GM18870 (cell line): ENCODE data around the gene MRPS18B.

Experiments used
- ATAC-seq: cut with Tn5 transposase; IDR thresholded peaks from one replicate; pipeline ENCODE4 v1.9.1; 2021; ENCODE audit warnings: moderate library complexity; ENCODE audit not compliant: unreplicated experiment

Gene MRPS18B

GRCh38 chr6:30601815-30602641, 15.6 kb upstream of the MRPS18B start:
- ATAC-seq: no peak

GRCh38 chr6:30603961-30604360, 13.7 kb upstream of the MRPS18B start:
- ATAC-seq: no peak

GRCh38 chr6:30610065-30610464, 7.6 kb upstream of the MRPS18B start:
- ATAC-seq: no peak

GRCh38 chr6:30611150-30611855, 6.3 kb upstream of the MRPS18B start:
- no peak for ATAC-seq

- no peak for ATAC-seq
These were observed 5.8 kb upstream of the MRPS18B start for GRCh38 chr6:30611856-30612194.

GRCh38 chr6:30612213-30612612, 5.4 kb upstream of the MRPS18B start:
- no peak for ATAC-seq

- ATAC-seq: no peak
These were observed 4.9 kb upstream of the MRPS18B start for GRCh38 chr6:30612687-30613248.

GRCh38 chr6:30613251-30614043, 4.2 kb upstream of the MRPS18B start:
- no peak for ATAC-seq

GRCh38 chr6:30614044-30614842, 3.4 kb upstream of the MRPS18B start:
- ATAC-seq: no peak

GRCh38 chr6:30614843-30615218, 2.8 kb upstream of the MRPS18B start:
- ATAC-seq: no peak

- no peak for ATAC-seq
These were observed 2.3 kb upstream of the MRPS18B start for GRCh38 chr6:30615219-30615957.

GRCh38 chr6:30615958-30616810, 1.5 kb upstream of the MRPS18B start:
- no peak for ATAC-seq

- peak; percentile 80 for ATAC-seq
These were observed 652 bp upstream of the MRPS18B start, which contains the start of gene PPP1R10 for GRCh38 chr6:30616811-30617564. Gene PPP1R10, minus strand, starts transcription at chr6:30617243. Its CDS starts 7,299 bp downstream, at chr6:30609944.

- ATAC-seq: no peak
These were observed 694 bp downstream of the MRPS18B start for GRCh38 chr6:30618270-30618797.

- ATAC-seq: no peak
These were observed 1.9 kb downstream of the MRPS18B start for GRCh38 chr6:30619561-30619960.

- no peak for ATAC-seq
These were observed 7.9 kb downstream of the MRPS18B start for GRCh38 chr6:30625511-30625910.

GRCh38 chr6:30626484-30627366, 9.1 kb downstream of the MRPS18B start, which contains the start of gene ATAT1:
Gene ATAT1, plus strand, starts transcription at chr6:30626874.
- no peak for ATAC-seq
